Hematopoietic multipotent progenitor cell treated with erythropoietin and hydrocortisone succinate and interleukin-3 and kit ligand, for 15 days (in vitro differentiated cells): ENCODE measurements around the gene ASPG.

Source experiments
- DNase-seq: peaks from one replicate; pipeline ENCODE4 v3.0.0-alpha.2; 2015; ENCODE audit warnings: low spot score

Gene ASPG

GRCh38 chr14:104105071-104105821 is 19.7 kb downstream of the ASPG start:
- DNase-seq: no peak

GRCh38 chr14:104105822-104106470 is 20.4 kb downstream of the ASPG start:
- no peak for DNase-seq

GRCh38 chr14:104106471-104106991 is 21.0 kb downstream of the ASPG start:
- no peak for DNase-seq

- no peak for DNase-seq
Observed at GRCh38 chr14:104107101-104107581, 21.6 kb downstream of the ASPG start.

- no peak for DNase-seq
Observed at GRCh38 chr14:104107611-104108569, 22.4 kb downstream of the ASPG start.

- no peak for DNase-seq
Observed at GRCh38 chr14:104108570-104109541, 23.4 kb downstream of the ASPG start.

GRCh38 chr14:104109731-104110361 is 24.3 kb downstream of the ASPG start:
- DNase-seq: no peak

GRCh38 chr14:104110491-104111209 is 25.1 kb downstream of the ASPG start:
- DNase-seq: no peak

- no peak for DNase-seq
Observed at GRCh38 chr14:104111301-104112112, 26.0 kb downstream of the ASPG start.

GRCh38 chr14:104112113-104112505 is 26.6 kb downstream of the ASPG start:
- DNase-seq: no peak

- DNase-seq: no peak
Observed at GRCh38 chr14:104112609-104113571, 27.4 kb downstream of the ASPG start.

- DNase-seq: no peak
Observed at GRCh38 chr14:104113631-104114420, 28.3 kb downstream of the ASPG start.

- no peak for DNase-seq
Observed at GRCh38 chr14:104114421-104115130, 29.1 kb downstream of the ASPG start.

- no peak for DNase-seq
Observed at GRCh38 chr14:104115131-104115600, 29.7 kb downstream of the ASPG start.

- DNase-seq: no peak
Observed at GRCh38 chr14:104115691-104116287, 30.3 kb downstream of the ASPG start.
